BLaER1 treated with 17β-estradiol and CSF1 and Interleukin-3, amounts not matched to agents 10 nM and 100 nM (cell line): ENCODE data around the gene ANKRD11.
"Not testable (repeated sequence)": the region's sequence is repeated elsewhere in the genome, so short reads cannot be mapped to it uniquely, and the experiment has no call there.

ENCODE experiments used
- H3K27ac ChIP-seq, 11 experiments: shearing (Covaris generic); formaldehyde crosslinking; 2 replicates each; pipeline ENCODE4 v1.8.1; 2022
- H3K27me3 ChIP-seq, 11 experiments: shearing (Covaris generic); formaldehyde crosslinking; 2 replicates each; pipeline ENCODE4 v1.8.1; 2022
- H3K36me3 ChIP-seq, 11 experiments: shearing (Covaris generic); formaldehyde crosslinking; 2 replicates each; pipeline ENCODE4 v1.8.1; 2022
- H3K4me1 ChIP-seq, 10 experiments: shearing (Covaris generic); formaldehyde crosslinking; 2 replicates each; pipeline ENCODE4 v1.8.1; 2022
- H3K4me2 ChIP-seq, 11 experiments: shearing (Covaris generic); formaldehyde crosslinking; 2 replicates each; pipeline ENCODE4 v1.8.1; 2022
- H3K4me3 ChIP-seq, 10 experiments: shearing (Covaris generic); formaldehyde crosslinking; 2 replicates each; pipeline ENCODE4 v1.8.1; 2022
- H3K9ac ChIP-seq, 11 experiments: shearing (Covaris generic); formaldehyde crosslinking; 2 replicates each; pipeline ENCODE4 v1.8.1; 2022
- H3K9me3 ChIP-seq, 11 experiments: shearing (Covaris generic); formaldehyde crosslinking; replicated peaks in 1 of 11; 2 replicates each; pipeline ENCODE4 v1.8.1; 2022
- H4K20me1 ChIP-seq, 11 experiments: shearing (Covaris generic); formaldehyde crosslinking; 2 replicates each; pipeline ENCODE4 v1.8.1; 2022
- Cebpa-rat ChIP-seq, 11 experiments: shearing (Covaris generic); IDR thresholded peaks; 2 replicates each; pipeline ENCODE4 v1.8.1; 2022

ANKRD11 gene

DNA sequence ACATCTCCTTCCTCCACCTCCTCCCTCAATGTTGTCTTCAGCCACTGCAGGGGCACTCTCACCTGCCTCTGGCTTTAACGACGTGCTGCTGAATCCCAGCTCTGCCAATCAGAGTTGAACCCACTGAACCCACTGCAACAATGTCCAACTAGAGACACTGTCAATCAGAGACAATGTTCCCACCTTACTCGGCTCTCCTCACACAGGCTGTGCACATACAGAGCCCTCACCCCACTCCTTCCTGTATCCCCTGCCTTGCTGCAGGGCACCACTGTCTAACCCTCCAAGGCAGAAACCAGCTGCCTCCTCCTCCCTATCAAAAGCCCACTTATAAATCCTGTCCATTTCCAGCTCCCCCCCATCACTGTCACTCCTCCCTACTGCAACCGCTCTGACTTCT, 58.7 kb downstream of the ANKRD11 start:
- H3K4me1 ChIP-seq, result peaks cover 73 to 86% (median 81%) of the 10 kb centered on the region in 10 experiments
- no peak overlapping the region for H3K4me3 ChIP-seq
- peaks cover 0 to 12% (median 0%) of the 10 kb centered on the region in 11 experiments; a peak in 7 of 22 replicates for H3K9me3 ChIP-seq
- no peaks in the 10 kb centered on the region for H3K27me3 ChIP-seq
- H4K20me1 ChIP-seq, result peaks cover 88 to 91% (median 89%) of the 10 kb centered on the region in 11 experiments
- no peak for TF ChIP-seq Cebpa-rat (IDR thresholded peaks at IDR 0.05)
- H3K27ac ChIP-seq, result peak overlapping the region in 2 of 11 experiments; percentile 1 to 28; a peak in 2 of 22 replicates
- H3K36me3 ChIP-seq, result peaks cover 9 to 72% (median 51%) of the 10 kb centered on the region in 11 experiments
- H3K9ac ChIP-seq, result peak overlapping the region in 1 of 11 experiments; percentile 20; a peak in 1 of 22 replicates
- peak overlapping the region; percentile 30 to 77 (median 59) for H3K4me2 ChIP-seq

DNA sequence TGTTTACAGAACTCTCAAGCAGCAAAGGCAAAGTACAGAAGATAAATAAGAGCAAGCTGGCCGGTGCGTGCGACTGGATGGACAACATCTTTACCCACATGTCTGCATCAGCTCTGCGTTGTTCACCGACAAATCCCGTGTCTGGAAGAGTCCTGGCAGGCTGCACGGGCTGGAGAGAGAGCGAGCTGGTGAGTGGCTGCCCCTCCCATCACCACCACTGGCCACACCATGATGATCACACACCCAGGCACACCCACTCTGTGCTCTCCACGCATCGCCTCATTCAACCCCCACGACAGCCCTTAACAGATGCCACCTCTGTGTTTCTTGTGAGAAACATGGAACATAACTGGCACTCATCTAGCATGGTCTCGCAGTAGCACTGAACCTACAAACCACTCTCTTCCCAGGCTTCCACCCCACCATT, 59.2 kb downstream of the ANKRD11 start:
- no peak overlapping the region for H3K4me3 ChIP-seq
- no peaks in the 10 kb centered on the region for H3K27me3 ChIP-seq
- TF ChIP-seq Cebpa-rat (IDR thresholded peaks at IDR 0.05), result no peak
- peaks cover 0 to 11% (median 0%) of the 10 kb centered on the region in 11 experiments; a peak in 7 of 22 replicates for H3K9me3 ChIP-seq
- H3K27ac ChIP-seq, result peak overlapping the region in 2 of 11 experiments; percentile 1 to 28; a peak in 2 of 22 replicates
- peaks cover 73 to 86% (median 82%) of the 10 kb centered on the region in 10 experiments for H3K4me1 ChIP-seq
- H3K4me2 ChIP-seq, result peak overlapping the region; percentile 30 to 77 (median 59)
- no peak overlapping the region for H3K9ac ChIP-seq
- peaks cover 12 to 71% (median 48%) of the 10 kb centered on the region in 11 experiments for H3K36me3 ChIP-seq
- peaks cover 88 to 91% (median 89%) of the 10 kb centered on the region in 11 experiments for H4K20me1 ChIP-seq

DNA sequence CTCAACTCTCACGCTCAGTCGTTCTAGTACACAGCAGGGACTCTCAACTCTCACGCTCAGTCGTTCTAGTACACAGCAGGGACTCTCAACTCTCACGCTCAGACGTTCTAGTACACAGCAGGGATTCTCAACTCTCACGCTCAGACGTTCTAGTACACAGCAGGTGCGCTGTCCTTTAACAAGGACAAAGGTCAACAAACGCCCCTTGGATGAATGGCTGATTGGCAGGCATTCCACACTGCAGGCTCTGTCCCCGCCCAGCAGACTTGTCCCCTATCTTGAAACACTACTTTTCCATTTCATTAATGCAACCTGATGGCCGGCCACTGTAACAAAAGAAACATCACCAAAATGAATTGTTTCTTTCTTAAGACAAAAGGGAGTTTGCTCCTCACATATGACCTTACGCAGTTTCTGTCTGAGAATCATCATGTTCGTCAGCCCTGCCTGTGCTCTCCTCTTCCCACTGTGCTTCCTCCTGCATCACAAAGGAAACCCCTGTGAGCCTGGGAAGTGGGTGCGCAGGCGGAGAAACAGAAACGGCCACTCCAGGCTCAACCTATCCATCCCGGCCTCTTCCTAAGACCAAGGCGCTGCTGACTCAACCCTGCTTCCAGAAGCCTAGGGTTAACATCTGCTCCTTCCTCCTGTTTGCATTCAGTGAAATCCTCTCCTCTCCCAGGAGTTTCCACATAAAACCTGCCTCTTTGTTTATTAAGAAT, 59.8 kb downstream of the ANKRD11 start:
- no peak overlapping the region for H3K9ac ChIP-seq
- H3K36me3 ChIP-seq, result peaks cover 12 to 65% (median 43%) of the 10 kb centered on the region in 11 experiments
- peak overlapping the region in 7 of 11 experiments; percentile 36 to 77 (median 57); a peak in 9 of 22 replicates for H3K4me2 ChIP-seq
- TF ChIP-seq Cebpa-rat (IDR thresholded peaks at IDR 0.05), result no peak
- H3K9me3 ChIP-seq, result peaks cover 0 to 9% (median 0%) of the 10 kb centered on the region in 11 experiments; a peak in 7 of 22 replicates
- peaks cover 73 to 86% (median 82%) of the 10 kb centered on the region in 10 experiments for H3K4me1 ChIP-seq
- H3K27ac ChIP-seq, result peak overlapping the region in 1 of 11 experiments; percentile 1; a peak in 1 of 22 replicates
- H3K4me3 ChIP-seq, result no peak overlapping the region
- H4K20me1 ChIP-seq, result peaks cover 88 to 91% (median 89%) of the 10 kb centered on the region in 11 experiments
- H3K27me3 ChIP-seq, result no peaks in the 10 kb centered on the region

DNA sequence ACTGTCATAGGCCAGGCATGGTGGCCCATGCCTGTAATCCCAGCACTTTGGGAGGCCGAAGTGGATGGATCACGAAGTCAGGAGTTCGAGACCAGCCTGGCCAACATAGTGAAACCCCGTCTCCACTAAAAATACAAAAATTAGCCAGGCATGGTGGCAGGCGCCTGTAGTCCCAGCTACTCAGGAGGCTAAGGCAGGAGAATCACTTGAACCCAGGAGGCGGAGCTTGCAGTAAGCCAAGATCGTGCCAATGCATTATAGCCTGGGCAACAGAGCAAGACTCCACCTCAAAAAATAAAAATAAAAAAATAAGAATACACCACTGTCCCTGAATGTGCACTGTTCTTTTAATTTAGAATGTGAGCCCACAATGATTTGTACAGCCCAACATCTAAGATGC, 61.8 kb downstream of the ANKRD11 start:
- not testable (repeated sequence) for H3K27me3 ChIP-seq

DNA sequence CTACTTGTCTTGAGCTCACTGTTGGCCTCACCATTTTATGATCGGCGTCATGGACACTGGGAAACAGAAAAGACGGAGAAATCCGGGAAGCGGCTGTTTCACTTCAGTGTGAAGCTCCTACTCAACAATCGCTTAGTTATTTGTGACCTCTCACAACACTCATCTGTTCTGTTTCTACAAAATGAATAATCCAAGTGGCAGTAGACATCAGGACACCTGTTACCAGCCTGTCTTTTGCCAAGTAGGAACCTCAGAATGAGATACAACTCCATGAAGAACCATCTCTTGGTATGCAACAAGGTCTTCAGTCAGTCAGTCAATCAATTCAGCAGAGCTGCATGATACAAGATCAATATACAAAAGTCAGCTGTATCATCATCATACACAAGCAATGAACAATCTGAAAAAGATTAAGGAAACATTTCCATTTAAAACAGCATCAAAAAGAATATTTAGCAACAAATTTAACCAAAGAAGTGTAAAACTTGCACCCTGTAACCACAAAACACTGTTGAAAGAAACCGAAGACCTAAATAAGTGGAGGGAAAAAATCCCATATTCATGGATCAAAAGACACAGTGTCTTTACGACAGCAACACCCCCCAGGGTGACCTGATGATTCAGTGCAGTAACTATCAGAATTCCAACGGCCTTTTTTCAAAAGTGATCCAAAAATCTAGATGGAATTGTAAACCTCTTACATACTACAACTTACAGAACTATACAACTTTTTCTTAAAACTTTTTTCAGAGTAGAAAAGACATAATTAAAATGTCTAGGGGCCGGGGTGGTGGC, 63.4 kb downstream of the ANKRD11 start:
- peak overlapping the region; percentile 74 to 98 (median 94) for H3K4me2 ChIP-seq
- no peaks in the 10 kb centered on the region for H3K27me3 ChIP-seq
- H3K9ac ChIP-seq, result peak overlapping the region in 2 of 11 experiments; percentile 16 to 49; a peak in 4 of 22 replicates
- peak overlapping the region in 2 of 11 experiments; percentile 2 to 26; a peak in 1 of 22 replicates for H3K27ac ChIP-seq
- TF ChIP-seq Cebpa-rat (IDR thresholded peaks at IDR 0.05), result no peak
- no peaks in the 10 kb centered on the region for H3K9me3 ChIP-seq
- H3K36me3 ChIP-seq, result peaks cover 14 to 60% (median 42%) of the 10 kb centered on the region in 11 experiments; a peak in 19 of 22 replicates
- H4K20me1 ChIP-seq, result peaks cover 88 to 91% (median 89%) of the 10 kb centered on the region in 11 experiments
- peaks cover 73 to 86% (median 82%) of the 10 kb centered on the region in 10 experiments for H3K4me1 ChIP-seq
- no peak overlapping the region; a peak in 1 of 20 replicates for H3K4me3 ChIP-seq

More for the DNA sequence above, 61.8 kb downstream of the ANKRD11 start:
- peaks cover 73 to 86% (median 82%) of the 10 kb centered on the region in 10 experiments for H3K4me1 ChIP-seq
- H3K4me3 ChIP-seq, H3K27ac ChIP-seq, H3K9me3 ChIP-seq, H3K9ac ChIP-seq: not testable (repeated sequence)
- H4K20me1 ChIP-seq, result peaks cover 88 to 91% (median 89%) of the 10 kb centered on the region in 11 experiments
- peaks cover 14 to 57% (median 38%) of the 10 kb centered on the region in 11 experiments; a peak in 19 of 22 replicates for H3K36me3 ChIP-seq
- H3K4me2 ChIP-seq, result peak overlapping the region in 3 of 11 experiments; percentile 12 to 15 (median 13); a peak in 2 of 22 replicates

DNA sequence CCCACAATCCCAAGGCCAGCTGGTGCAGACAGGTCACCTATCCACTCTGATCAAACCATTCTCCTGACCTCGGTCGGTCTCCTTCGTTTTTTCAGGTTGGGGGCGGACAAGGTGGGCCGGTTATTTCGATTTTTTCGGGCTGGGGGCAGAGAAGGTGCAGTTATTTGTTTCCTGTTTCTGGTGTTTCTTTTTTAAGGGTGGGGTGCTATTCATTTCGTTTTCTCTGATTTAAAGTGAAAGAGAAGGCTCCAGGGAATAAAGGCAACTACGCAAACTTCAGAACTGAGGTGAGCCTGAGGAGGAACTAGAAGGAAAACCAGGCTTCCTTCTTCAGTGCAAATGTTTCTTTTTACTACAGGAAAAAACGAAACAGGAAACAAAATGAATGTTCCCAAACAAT, 64.8 kb downstream of the ANKRD11 start:
- Histone ChIP-seq H3K9ac (peak overlapping the region in 8 of 11 experiments; percentile 5 to 49 (median 32); a peak in 7 of 22 replicates), H3K27ac (peak overlapping the region in 7 of 11 experiments; percentile 3 to 78 (median 37); a peak in 9 of 22 replicates), H3K4me3 (peak overlapping the region in 1 of 10 experiments; percentile 1; a peak in 1 of 20 replicates), H3K4me1 (peaks cover 69 to 83% (median 79%) of the 10 kb centered on the region in 10 experiments), H3K36me3 (peaks cover 13 to 57% (median 38%) of the 10 kb centered on the region in 11 experiments; a peak in 18 of 22 replicates), H3K4me2 (peak overlapping the region; percentile 74 to 98 (median 94)), H3K9me3 (no peaks in the 10 kb centered on the region), H4K20me1 (peaks cover 87 to 91% (median 89%) of the 10 kb centered on the region in 11 experiments), H3K27me3 (no peaks in the 10 kb centered on the region)
- no peak for TF ChIP-seq Cebpa-rat (IDR thresholded peaks at IDR 0.05)

DNA sequence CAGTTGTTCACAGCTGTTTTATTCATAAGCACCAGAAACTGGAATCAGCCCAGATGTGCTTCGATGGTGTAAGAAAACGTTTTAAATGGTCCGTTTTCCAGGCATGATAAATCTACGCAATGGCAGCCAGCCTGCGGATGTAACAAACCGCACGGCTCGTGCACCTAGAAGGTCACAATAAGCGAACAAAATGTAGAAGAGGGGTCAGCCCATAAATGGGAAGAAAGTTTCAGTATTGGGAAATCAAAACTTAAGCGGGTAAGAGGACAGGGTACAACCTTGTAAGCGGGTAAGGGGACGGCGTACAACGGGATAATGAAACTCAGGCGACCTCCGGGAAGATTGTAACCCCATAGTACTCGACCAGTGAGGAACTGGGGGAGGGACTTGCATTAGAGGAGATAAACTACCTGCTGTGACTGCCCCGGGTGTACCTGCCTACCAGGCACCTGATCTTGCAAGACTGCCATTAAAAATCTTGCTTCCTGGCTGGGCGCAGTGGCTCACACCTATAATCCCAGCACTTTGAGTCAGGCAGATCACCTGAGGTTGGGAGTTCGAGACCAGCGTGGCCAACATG, 66.6 kb downstream of the ANKRD11 start:
- TF ChIP-seq Cebpa-rat (IDR thresholded peaks at IDR 0.05), result no peak
- Histone ChIP-seq H3K27ac (peak overlapping the region in 10 of 11 experiments; percentile 34 to 81 (median 74); a peak in 19 of 22 replicates), H3K4me2 (peak overlapping the region; percentile 74 to 98 (median 94)), H3K9ac (peak overlapping the region; percentile 20 to 75 (median 70); a peak in 20 of 22 replicates), H3K9me3 (no peaks in the 10 kb centered on the region), H3K4me1 (peaks cover 76 to 97% (median 95%) of the 10 kb centered on the region in 10 experiments), H4K20me1 (peaks cover 99 to 100% (median 100%) of the 10 kb centered on the region in 11 experiments), H3K4me3 (peak overlapping the region in 8 of 10 experiments; percentile 15 to 51 (median 42); a peak in 12 of 20 replicates), H3K27me3 (no peaks in the 10 kb centered on the region), H3K36me3 (peaks cover 28 to 69% (median 50%) of the 10 kb centered on the region in 11 experiments; a peak in 21 of 22 replicates)
